ENCODE measurements around the gene MKI67. TPM values are rescaled to one million over a fixed set of nuclear protein-coding genes. Genes with fewer than 3 reads are reported as not detected.
"Not testable (repeated sequence)": the region's sequence is repeated elsewhere in the genome, so short reads cannot be mapped to it uniquely, and the experiment has no call there.

Gene MKI67
- total RNA-seq, 1 donor from 2014 or later = 6.3 TPM

DNA sequence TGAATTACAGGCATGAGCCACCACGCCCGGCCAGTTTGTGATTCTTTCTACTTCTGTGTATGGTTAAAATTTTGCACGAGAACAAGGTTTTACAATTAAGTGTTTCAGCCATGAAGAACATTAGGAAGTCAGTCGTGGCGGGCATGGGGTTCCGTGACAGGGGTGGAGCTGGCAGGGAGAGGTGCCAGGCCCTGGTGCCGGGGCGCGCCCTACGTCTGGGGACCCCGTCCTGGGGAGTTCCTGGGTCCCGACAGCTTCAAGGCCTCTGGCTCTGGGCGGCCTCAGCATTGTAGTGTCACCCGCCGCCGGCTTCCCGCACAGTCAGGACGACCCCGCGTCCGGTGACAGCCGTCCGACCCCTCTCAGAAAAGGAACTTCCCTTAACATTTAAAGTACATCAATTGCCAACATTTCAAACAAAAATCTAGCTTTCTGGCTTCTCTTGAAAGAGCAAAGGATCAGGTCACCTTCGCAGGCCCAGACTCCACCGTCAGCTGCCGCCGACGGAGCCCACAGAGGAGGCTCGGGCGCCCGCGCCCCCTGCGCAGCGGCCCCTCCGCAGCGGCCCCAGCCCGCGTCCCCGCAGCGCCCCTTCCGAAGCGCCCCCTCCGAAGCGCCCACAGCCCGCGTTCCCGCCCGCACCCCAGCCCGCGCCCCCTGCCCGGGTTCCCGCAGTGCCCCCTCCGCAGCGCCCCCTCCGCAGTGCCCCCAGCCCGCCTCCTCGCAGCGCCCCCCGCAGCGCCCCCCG is 23.2 kb upstream of the MKI67 start:
- no peaks in the 10 kb centered on the region for H3K36me3 ChIP-seq (ENCODE audit: control insufficient read depth in 3 of 3, insufficient read depth in 3 of 3, low read length in 3 of 3)
- no peaks in the 10 kb centered on the region for H3K9me3 ChIP-seq (ENCODE audit: control insufficient read depth in 3 of 3, low read length in 3 of 3)
- peaks cover 7 to 28% (median 25%) of the 10 kb centered on the region in 3 donors for H3K27me3 ChIP-seq (ENCODE audit: control insufficient read depth in 3 of 3, insufficient read depth in 3 of 3, low read length in 3 of 3)

GRCh38 chr10:128147669-128148068 is 21.4 kb upstream of the MKI67 start:
- H3K9me3 ChIP-seq (ENCODE audit: control insufficient read depth in 3 of 3, low read length in 3 of 3) = no peaks in the 10 kb centered on the region
- H3K27me3 ChIP-seq (ENCODE audit: control insufficient read depth in 3 of 3, insufficient read depth in 3 of 3, low read length in 3 of 3) = peaks cover 4 to 18% (median 9%) of the 10 kb centered on the region in 3 donors
- peaks cover 2 to 4% (median 2%) of the 10 kb centered on the region in 3 donors for H3K4me1 ChIP-seq (ENCODE audit: control insufficient read depth in 3 of 3, insufficient read depth in 3 of 3, low read length in 3 of 3)

More for the DNA sequence above, 23.2 kb upstream of the MKI67 start:
- Histone ChIP-seq H3K9ac (ENCODE audit: low read depth in 1 of 3, low read length in 3 of 3) (no peak overlapping the region), H3K27ac (ENCODE audit: low read depth, low read length) (no peak overlapping the region), H3K4me1 (ENCODE audit: control insufficient read depth in 3 of 3, insufficient read depth in 3 of 3, low read length in 3 of 3) (peaks cover 2 to 4% (median 2%) of the 10 kb centered on the region in 3 donors), H3K4me3 (ENCODE audit: low read length in 3 of 3) (no peak overlapping the region)

DNA sequence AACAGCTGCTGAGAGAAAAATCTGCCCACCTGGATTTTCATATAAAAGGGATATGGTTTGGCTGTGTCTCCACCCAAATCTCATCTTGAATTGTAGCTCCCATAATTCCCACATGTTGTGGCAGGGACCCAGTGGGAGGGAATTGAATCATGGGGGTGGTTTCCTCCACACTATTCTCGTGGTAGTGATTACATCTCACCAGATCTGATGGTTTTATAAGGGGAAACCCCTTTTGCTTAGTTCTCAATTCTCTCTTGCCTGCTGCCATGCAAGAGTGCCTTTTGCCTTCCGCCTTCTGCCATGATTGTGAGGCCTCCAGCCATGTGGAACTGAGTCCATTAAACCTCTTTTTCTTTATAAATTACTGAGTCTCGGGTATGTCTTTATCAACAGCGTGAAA is 20.8 kb upstream of the MKI67 start:
- H3K4me3 ChIP-seq (ENCODE audit: low read length in 3 of 3) = no peak overlapping the region
- H3K9me3 ChIP-seq (ENCODE audit: control insufficient read depth in 3 of 3, low read length in 3 of 3) = no peaks in the 10 kb centered on the region
- peaks cover 4 to 18% (median 8%) of the 10 kb centered on the region in 3 donors for H3K27me3 ChIP-seq (ENCODE audit: control insufficient read depth in 3 of 3, insufficient read depth in 3 of 3, low read length in 3 of 3)
- no peak overlapping the region for H3K27ac ChIP-seq (ENCODE audit: low read depth, low read length)
- H3K36me3 ChIP-seq (ENCODE audit: control insufficient read depth in 3 of 3, insufficient read depth in 3 of 3, low read length in 3 of 3) = no peaks in the 10 kb centered on the region
- H3K9ac ChIP-seq (ENCODE audit: low read depth in 1 of 3, low read length in 3 of 3) = no peak overlapping the region
- H3K4me1 ChIP-seq (ENCODE audit: control insufficient read depth in 3 of 3, insufficient read depth in 3 of 3, low read length in 3 of 3) = peaks cover 2 to 4% (median 2%) of the 10 kb centered on the region in 3 donors

More at GRCh38 chr10:128147669-128148068, 21.4 kb upstream of the MKI67 start:
- H3K9ac ChIP-seq (ENCODE audit: low read depth in 1 of 3, low read length in 3 of 3) = no peak overlapping the region
- no peak overlapping the region for H3K4me3 ChIP-seq (ENCODE audit: low read length in 3 of 3)
- no peaks in the 10 kb centered on the region for H3K36me3 ChIP-seq (ENCODE audit: control insufficient read depth in 3 of 3, insufficient read depth in 3 of 3, low read length in 3 of 3)
- H3K27ac ChIP-seq (ENCODE audit: low read depth, low read length) = no peak overlapping the region

DNA sequence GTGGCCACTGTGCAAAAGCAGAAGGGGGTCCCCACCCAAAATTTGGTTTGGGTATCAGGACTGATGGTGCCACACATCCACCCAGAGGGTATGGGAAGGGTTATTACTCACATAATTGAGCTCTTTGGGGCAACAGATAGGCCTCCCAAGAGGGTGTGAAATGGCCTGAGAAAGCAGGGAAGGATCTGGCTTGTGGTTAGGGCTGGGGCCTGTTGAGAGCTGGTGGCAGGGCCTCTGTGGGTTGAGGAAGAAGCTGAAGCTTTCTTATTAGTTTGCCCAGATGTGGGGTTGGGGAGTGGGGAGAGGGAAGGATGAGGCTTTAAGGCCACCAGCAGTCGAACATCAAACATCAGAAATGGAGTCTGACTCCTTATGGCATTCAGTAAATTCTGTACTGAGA is 18.3 kb upstream of the MKI67 start:
- Histone ChIP-seq H3K4me3 (ENCODE audit: low read length in 3 of 3) (no peak overlapping the region), H3K9ac (ENCODE audit: low read depth in 1 of 3, low read length in 3 of 3) (no peak overlapping the region), H3K36me3 (ENCODE audit: control insufficient read depth in 3 of 3, insufficient read depth in 3 of 3, low read length in 3 of 3) (no peaks in the 10 kb centered on the region), H3K27me3 (ENCODE audit: control insufficient read depth in 3 of 3, insufficient read depth in 3 of 3, low read length in 3 of 3) (peaks cover 0 to 4% (median 3%) of the 10 kb centered on the region in 3 donors), H3K4me1 (ENCODE audit: control insufficient read depth in 3 of 3, insufficient read depth in 3 of 3, low read length in 3 of 3) (no peaks in the 10 kb centered on the region), H3K27ac (ENCODE audit: low read depth, low read length) (no peak overlapping the region), H3K9me3 (ENCODE audit: control insufficient read depth in 3 of 3, low read length in 3 of 3) (no peaks in the 10 kb centered on the region)

DNA sequence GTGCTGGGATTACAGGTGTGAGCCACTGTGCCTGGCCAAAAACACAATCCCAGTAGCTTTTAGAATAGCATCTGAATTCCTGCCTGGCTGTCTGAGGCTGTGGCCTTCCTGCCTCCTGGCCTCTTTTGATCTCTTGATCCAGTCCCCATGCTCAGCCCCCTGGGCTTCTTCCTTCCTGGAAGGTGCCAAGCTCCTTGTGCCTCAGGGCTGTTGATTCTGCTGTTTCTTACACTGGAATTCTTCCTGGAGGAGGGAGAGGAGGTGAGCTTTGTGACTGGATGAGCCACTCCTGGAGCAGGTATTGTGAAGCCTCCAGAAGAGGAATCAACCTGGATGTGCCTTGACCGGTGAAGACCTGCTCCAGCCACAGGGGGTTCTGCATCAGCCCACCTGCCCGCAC is 17.3 kb upstream of the MKI67 start:
- H3K9me3 ChIP-seq (ENCODE audit: control insufficient read depth in 3 of 3, low read length in 3 of 3) = no peaks in the 10 kb centered on the region
- H3K4me3 ChIP-seq (ENCODE audit: low read length in 3 of 3) = no peak overlapping the region
- H3K9ac ChIP-seq (ENCODE audit: low read depth in 1 of 3, low read length in 3 of 3) = no peak overlapping the region
- no peaks in the 10 kb centered on the region for H3K4me1 ChIP-seq (ENCODE audit: control insufficient read depth in 3 of 3, insufficient read depth in 3 of 3, low read length in 3 of 3)
- H3K36me3 ChIP-seq (ENCODE audit: control insufficient read depth in 3 of 3, insufficient read depth in 3 of 3, low read length in 3 of 3) = no peaks in the 10 kb centered on the region
- H3K27me3 ChIP-seq (ENCODE audit: control insufficient read depth in 3 of 3, insufficient read depth in 3 of 3, low read length in 3 of 3) = no peaks in the 10 kb centered on the region
- no peak overlapping the region for H3K27ac ChIP-seq (ENCODE audit: low read depth, low read length)

DNA sequence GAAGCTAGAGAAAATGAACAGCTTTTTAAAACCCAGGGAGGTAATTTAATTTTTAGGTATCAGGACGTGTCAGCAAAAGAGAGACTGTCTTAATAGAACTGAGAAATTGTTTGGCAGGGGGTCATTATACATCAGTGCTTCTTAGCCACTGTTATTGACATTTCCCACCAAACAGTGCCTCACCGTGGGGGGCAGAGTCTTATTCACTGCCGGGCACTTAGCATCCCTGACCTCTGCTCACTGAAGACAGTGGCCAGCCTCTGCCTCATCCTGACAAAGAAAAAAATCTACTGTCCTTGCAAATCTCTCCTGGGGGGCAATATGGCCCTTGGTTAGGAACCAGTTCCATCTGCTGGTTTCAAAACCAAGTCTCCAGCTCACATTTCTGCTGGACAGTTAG is 14.2 kb upstream of the MKI67 start:
- H3K36me3 ChIP-seq (ENCODE audit: control insufficient read depth in 3 of 3, insufficient read depth in 3 of 3, low read length in 3 of 3) = no peaks in the 10 kb centered on the region
- peaks cover 0 to 3% (median 0%) of the 10 kb centered on the region in 3 donors for H3K27me3 ChIP-seq (ENCODE audit: control insufficient read depth in 3 of 3, insufficient read depth in 3 of 3, low read length in 3 of 3)
- H3K4me1 ChIP-seq (ENCODE audit: control insufficient read depth in 3 of 3, insufficient read depth in 3 of 3, low read length in 3 of 3) = no peaks in the 10 kb centered on the region
- H3K27ac ChIP-seq (ENCODE audit: low read depth, low read length) = no peak overlapping the region
- H3K9me3 ChIP-seq (ENCODE audit: control insufficient read depth in 3 of 3, low read length in 3 of 3) = no peaks in the 10 kb centered on the region
- no peak overlapping the region for H3K4me3 ChIP-seq (ENCODE audit: low read length in 3 of 3)
- H3K9ac ChIP-seq (ENCODE audit: low read depth in 1 of 3, low read length in 3 of 3) = no peak overlapping the region

DNA sequence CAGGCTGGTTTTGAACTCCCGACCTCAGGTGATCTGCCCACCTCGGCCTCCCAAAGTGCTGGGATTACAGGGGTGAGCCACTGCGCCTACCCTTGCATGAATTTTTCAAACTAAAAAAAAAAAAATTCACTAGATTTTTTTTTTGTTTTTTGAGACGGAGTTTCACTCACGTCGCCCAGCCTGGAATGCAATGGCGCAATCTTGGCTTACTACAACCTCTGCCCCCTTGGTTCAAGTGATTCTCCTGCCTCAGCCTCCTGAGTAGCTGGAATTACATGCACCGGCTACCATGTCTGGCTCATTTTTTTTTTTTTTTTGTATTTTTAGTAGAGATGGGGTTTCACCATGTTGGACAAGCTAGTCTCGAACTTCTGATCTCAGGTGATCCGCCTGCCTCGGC is 12.2 kb upstream of the MKI67 start:
- not testable (repeated sequence) for H3K4me3 ChIP-seq (ENCODE audit: low read length in 3 of 3); H3K27ac ChIP-seq (ENCODE audit: low read depth, low read length); H3K27me3 ChIP-seq (ENCODE audit: control insufficient read depth in 3 of 3, insufficient read depth in 3 of 3, low read length in 3 of 3); H3K36me3 ChIP-seq (ENCODE audit: control insufficient read depth in 3 of 3, insufficient read depth in 3 of 3, low read length in 3 of 3); H3K9me3 ChIP-seq (ENCODE audit: control insufficient read depth in 3 of 3, low read length in 3 of 3); H3K9ac ChIP-seq (ENCODE audit: low read depth in 1 of 3, low read length in 3 of 3); H3K4me1 ChIP-seq (ENCODE audit: control insufficient read depth in 3 of 3, insufficient read depth in 3 of 3, low read length in 3 of 3)

- Histone ChIP-seq H3K9me3 (ENCODE audit: control insufficient read depth in 3 of 3, low read length in 3 of 3) (no peaks in the 10 kb centered on the region), H3K27ac (ENCODE audit: low read depth, low read length) (no peak overlapping the region), H3K36me3 (ENCODE audit: control insufficient read depth in 3 of 3, insufficient read depth in 3 of 3, low read length in 3 of 3) (no peaks in the 10 kb centered on the region), H3K4me3 (ENCODE audit: low read length in 3 of 3) (no peak overlapping the region), H3K9ac (ENCODE audit: low read depth in 1 of 3, low read length in 3 of 3) (no peak overlapping the region), H3K27me3 (ENCODE audit: control insufficient read depth in 3 of 3, insufficient read depth in 3 of 3, low read length in 3 of 3) (peaks cover 0 to 3% (median 0%) of the 10 kb centered on the region in 3 donors), H3K4me1 (ENCODE audit: control insufficient read depth in 3 of 3, insufficient read depth in 3 of 3, low read length in 3 of 3) (no peaks in the 10 kb centered on the region)
Observed at GRCh38 chr10:128137877-128138276, 11.7 kb upstream of the MKI67 start.

DNA sequence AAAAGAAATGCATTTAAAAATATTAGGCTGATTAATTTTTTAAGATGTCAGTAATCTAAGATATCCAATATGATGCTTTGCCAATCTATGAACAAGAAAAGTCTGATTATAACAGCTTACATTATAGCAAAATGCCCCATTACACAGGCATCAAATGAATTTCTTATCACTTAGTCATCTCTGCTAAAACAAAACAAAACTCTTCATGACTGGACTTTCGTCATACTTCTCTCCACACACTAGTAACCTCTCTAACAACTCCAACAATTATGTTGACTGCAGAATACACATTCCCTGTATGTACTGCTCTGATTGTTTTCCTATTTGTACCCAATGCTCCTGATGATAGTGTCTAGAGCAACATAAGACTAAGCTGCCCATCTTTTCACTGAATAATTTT is 3.8 kb upstream of the MKI67 start:
- Histone ChIP-seq H3K36me3 (ENCODE audit: control insufficient read depth in 3 of 3, insufficient read depth in 3 of 3, low read length in 3 of 3) (no peaks in the 10 kb centered on the region), H3K9me3 (ENCODE audit: control insufficient read depth in 3 of 3, low read length in 3 of 3) (no peaks in the 10 kb centered on the region), H3K4me3 (ENCODE audit: low read length in 3 of 3) (no peak overlapping the region), H3K9ac (ENCODE audit: low read depth in 1 of 3, low read length in 3 of 3) (no peak overlapping the region), H3K27ac (ENCODE audit: low read depth, low read length) (no peak overlapping the region), H3K4me1 (ENCODE audit: control insufficient read depth in 3 of 3, insufficient read depth in 3 of 3, low read length in 3 of 3) (peaks cover 10 to 12% (median 10%) of the 10 kb centered on the region in 3 donors), H3K27me3 (ENCODE audit: control insufficient read depth in 3 of 3, insufficient read depth in 3 of 3, low read length in 3 of 3) (peaks cover 5 to 14% (median 6%) of the 10 kb centered on the region in 3 donors)

DNA sequence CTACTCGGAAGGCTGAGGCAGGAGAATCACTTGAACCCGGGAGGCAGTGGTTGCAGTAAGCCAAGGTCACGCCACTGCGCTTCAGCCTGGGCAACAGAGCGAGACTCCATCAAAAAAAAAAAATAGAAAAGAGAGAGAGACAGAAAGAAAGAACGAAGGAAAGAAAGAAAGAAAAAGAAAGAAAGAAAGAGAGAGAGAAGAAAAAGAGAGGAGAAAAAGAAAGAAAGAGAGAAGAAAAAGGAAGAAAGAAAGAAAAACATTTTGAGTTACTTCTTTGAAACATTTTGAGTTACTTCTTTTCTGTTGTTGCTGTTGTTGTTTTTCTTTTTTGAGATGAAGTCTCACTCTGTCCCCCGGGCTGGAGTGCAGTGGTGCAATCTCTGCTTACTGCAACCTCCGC is 2.4 kb upstream of the MKI67 start:
- H3K36me3 ChIP-seq (ENCODE audit: control insufficient read depth in 3 of 3, insufficient read depth in 3 of 3, low read length in 3 of 3) = no peaks in the 10 kb centered on the region
- peaks cover 15 to 28% (median 20%) of the 10 kb centered on the region in 3 donors for H3K27me3 ChIP-seq (ENCODE audit: control insufficient read depth in 3 of 3, insufficient read depth in 3 of 3, low read length in 3 of 3)
- no peaks in the 10 kb centered on the region for H3K9me3 ChIP-seq (ENCODE audit: control insufficient read depth in 3 of 3, low read length in 3 of 3)
- H3K9ac ChIP-seq (ENCODE audit: low read depth in 1 of 3, low read length in 3 of 3) = no peak overlapping the region
- no peak overlapping the region for H3K4me3 ChIP-seq (ENCODE audit: low read length in 3 of 3)
- no peak overlapping the region for H3K27ac ChIP-seq (ENCODE audit: low read depth, low read length)
- H3K4me1 ChIP-seq (ENCODE audit: control insufficient read depth in 3 of 3, insufficient read depth in 3 of 3, low read length in 3 of 3) = peaks cover 13 to 17% (median 13%) of the 10 kb centered on the region in 3 donors
